NCI-H1694 (cell line): Measurements from ENCODE around the gene S100A3.
A peak's percentile ranks its signal among the peaks of the same experiment; 100 is the strongest.

Experiments used
- DNase-seq: peaks from one replicate; lab custom pipeline; 2025; lab: John Stamatoyannopoulos, UW

S100A3 gene

DNA sequence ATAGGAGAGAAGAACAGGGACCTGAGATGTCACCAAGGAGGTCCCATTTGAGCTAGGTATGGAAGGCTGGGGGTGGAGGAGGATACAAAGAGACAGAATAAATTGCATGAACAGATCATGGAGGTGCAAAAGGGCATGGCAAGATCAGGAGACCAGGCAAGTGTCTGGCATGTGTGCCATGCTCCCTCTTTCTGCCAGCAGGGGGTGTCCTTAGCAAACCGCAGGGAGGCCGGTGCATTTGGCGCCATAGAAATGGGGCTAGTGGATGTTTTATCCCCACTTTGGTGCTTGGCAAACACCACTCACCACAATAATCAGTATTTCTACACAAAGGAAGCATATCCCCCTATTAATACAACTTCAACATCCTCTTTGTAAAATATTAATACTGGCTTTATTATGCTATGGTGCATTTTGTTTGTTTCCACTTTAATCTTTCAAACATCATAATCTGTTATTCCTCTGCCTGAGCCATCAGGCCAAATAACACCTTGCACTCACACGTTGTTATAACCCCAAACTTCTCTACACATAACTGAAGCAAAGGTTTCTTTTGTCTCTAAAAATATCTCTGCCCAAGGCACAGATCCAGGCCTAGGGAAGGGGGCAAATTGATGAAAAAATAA, 39.2 kb downstream of the S100A3 start:
- peak; percentile 37 for DNase-seq

- no peak for DNase-seq
These were observed 40.0 kb downstream of the S100A3 start for GRCh38 chr1:153509036-153509435.

- DNase-seq = no peak
These were observed 41.0 kb downstream of the S100A3 start for GRCh38 chr1:153507926-153508583.

GRCh38 chr1:153506831-153507413, 42.1 kb downstream of the S100A3 start:
- no peak for DNase-seq

DNA sequence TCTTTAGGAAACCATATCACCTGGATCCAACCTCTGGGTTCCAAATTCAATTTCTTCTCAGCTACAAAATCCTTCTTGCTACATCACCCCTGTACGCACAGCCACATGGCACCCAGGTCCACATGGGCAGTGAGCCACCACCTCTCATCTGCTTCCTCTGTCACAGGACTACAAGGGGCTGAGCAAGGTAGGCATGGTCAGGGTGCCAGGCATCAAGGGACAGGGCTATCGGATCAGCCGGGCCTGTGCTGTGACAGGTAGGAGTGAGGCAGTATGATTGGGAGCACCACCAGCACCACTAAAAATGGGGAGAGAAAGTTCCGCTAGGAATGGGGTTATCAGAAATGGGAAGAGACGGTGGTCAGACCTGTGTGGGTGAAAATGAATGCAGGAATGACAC, 42.7 kb downstream of the S100A3 start:
- no peak for DNase-seq

DNA sequence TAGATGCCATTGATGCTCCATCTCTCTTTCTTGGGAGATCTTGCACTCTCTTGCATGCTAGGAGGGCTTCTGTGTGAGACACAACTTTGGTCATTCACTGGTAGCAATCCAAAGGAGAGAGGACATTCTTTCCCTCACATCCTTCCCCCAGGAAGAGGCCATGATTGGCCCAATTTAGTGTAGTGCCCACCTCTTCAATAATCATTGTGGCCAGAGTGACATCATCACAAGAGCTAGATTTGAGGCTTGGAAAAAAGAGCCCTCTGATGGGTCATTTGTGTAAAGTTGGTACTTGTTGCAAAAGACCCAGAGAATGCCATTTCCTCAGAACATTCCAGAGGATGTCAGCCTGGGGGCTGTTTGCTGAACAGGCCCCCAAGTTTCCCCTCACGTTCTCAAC, 43.5 kb downstream of the S100A3 start:
- DNase-seq = no peak

DNA sequence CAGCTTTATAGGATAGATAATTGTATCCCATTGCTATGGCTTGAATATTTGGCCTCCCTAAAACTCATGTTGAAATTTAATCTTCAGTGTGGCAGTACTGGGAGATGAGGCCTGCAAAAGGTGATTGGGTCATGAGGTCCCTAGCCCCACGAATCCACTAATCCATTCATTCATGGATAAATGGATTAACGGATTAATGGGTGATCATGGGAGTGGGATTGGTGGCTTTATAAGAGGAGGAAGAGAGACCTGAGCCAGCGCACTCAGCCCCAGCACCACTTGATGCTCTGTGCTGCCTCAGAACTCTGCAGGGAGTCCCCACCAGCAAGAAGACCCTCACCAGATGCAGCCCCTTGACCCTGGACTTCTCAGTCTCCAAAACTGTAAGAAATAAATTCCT, 45.3 kb downstream of the S100A3 start:
- no peak for DNase-seq

DNA sequence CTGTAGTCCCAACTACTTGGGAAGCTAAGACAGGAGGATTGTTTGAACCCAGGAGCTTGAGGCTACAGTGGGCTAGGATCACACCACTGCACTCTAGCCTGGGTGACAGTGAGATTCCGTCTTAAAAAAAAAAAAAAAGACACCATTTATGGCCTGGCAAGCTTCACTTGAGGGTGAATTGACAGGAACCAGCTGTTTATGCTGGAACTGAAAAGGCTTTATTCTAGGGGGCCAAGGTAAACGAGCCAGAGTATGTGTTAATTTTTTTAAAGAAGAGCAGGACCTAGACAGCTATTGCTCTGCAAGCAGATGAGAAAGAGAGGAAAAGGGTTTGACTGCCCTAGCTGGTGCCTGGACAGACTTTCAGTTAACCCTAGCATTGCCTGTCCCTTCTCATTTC, 50.3 kb downstream of the S100A3 start:
- no peak for DNase-seq
